Amniotic epithelial cell (primary cell): ENCODE data around the gene USP48.
A peak's percentile ranks its signal among the peaks of the same experiment; 100 is the strongest.

Source experiments
- DNase-seq: peaks from one replicate; pipeline ENCODE4 v3.0.0-alpha.2; 2010; ENCODE audit warnings: low read depth

The USP48 gene

DNA sequence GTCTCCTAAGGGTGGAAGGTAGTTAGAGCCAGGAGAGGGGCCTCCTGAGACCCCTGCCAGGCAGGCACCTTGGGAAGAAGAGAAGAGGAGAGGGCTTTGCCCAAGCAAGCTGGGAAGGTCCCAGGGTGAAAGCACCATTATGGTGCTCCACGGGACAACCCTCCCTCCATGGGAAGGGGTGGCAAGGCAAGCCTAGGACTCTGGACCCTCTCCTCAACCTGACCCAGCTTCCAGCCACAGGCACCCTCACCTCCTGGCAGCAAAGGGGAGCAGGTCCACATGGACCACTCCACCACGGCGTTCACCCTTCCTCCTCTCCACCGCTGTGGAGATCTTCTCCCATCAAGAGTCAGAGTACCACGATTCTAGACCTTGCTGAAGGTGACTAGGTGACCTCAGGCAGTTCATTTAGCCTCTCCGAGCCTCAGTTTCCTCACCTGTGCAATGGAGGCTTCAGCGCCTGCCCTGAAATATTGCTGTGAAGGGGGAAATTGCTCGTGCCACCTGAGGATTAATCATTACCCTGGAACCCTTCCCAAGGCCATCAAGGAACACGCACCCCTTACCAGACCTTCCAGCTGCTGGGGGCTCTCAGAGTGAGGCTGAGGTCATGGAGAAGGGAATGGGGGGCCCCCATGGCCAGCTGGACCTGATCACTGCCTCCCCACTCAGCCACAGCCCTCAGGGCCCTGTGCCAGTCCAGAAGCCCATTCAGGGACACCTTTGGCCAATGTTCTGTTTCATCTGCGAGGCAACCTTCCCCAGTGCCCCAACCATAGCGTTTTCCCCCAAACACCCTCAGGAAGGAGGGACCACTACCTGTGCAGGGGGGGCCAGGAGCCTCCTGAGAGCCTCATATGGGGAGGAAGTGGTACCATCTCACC is 115.4 kb downstream of the USP48 start:
- DNase-seq: no peak

DNA sequence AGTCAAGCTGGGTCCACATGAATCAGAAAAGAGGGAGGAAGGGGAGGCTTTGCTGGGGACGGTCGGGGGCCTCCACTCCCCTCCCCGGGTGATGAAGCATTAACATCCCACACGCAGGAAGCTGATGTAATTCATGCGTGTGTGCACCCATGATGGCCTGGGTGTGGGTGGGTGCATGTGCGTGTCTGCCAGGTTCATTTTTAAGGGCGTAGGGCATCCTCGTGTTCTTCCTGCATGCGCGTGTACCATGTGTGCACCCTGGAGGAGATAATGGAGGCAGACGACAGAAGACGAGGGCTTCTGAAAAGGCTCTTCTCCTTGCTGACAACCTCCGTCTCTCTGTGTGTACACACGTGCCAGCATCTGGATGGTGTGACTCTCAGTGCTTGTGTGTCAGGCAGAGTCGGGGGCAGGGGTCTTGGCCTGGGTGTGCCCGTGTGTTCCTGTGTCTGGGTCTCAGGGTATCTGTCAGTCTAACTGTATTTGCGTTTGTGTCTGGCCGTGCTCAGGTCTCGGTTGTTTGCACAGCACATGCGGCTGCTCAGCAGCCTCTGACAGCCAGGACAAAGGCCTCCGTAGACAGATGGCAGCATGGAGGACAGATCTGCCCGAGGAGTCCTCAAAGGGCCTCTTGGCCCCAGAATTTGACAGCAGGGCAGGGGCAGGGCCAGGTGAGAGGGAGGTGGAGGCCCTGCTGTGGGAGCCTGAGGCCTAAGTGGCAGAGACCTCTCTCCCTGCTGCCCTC is 116.2 kb downstream of the USP48 start:
- DNase-seq: no peak

- no peak for DNase-seq
Observed at GRCh38 chr1:21665711-21666575, 117.0 kb downstream of the USP48 start.

DNA sequence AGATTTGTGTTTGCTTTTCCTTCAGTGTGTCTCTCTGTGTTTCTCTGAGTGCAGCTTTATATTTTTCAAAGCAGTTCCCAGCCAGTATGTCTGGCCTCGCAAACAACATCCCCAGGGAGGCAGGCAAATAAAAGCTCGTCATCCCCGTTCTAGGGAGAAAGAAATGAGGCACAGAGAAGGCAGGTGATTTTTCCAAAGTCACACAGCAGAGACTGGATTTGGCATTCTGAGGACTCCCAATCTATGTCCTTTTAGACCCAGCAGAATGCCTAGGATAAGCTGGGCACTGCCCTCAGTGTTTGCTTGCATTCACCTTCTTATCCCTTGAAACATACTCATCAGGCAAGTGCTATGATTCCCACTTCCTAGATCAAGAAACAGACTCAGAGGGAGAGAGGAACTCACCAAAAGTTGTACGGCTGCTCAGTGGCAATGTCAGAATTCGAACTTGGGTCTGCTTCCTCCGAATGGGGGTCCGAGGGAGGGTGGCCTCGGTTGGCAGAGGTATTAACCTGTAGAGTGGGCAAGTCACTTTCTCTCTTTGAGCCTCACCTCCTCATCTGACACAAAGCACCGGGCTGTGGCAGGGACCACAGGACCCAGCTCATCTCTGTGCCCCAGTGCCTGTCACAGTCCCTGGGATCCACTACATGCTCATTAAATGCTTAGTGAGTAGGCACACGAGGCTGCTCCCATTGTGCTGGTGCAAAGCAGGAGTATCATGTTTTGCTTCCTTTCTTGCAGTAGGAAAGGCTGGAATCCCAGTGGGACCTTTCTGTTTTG is 118.0 kb downstream of the USP48 start:
- DNase-seq: no peak

DNA sequence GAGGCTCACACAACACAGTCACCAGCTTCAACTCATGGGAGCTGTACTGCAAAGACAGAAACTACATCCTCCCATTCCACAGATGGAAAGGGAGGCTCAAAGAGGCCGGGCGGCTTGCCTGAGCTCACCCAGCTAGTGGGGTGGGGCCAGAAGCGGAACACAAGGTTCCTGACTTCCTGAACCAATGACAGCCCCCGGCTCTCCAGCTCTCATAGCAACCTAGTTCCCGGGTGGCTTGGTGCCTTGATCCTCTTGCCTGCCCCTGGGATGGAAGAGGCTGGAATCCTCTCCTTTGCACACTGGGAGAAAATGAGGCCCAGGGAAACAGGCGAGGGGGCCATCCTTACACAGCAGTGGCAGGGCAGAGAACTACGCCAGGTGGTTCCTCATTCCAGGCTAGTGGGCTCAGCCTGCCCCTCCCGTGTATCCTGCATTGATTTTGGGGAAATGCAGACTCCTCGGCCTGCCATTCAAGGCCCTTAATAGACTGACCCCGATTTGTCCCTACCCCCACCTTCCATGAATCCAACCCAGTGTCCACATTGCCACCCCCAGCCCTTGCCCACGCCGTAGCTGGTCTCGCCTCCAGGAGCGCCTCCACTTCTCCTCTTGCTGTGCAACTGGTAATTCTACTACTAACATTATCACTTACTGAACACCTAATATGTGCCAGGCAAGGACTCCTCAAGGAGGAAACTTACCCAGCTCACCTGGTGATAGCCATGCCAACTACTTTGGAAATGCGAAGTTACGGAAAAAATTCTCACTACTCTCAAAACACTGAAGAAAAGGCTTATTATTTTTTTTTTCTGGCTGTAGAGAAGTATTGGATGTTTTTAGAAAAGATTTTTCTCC is 118.8 kb downstream of the USP48 start:
- DNase-seq: no peak

DNA sequence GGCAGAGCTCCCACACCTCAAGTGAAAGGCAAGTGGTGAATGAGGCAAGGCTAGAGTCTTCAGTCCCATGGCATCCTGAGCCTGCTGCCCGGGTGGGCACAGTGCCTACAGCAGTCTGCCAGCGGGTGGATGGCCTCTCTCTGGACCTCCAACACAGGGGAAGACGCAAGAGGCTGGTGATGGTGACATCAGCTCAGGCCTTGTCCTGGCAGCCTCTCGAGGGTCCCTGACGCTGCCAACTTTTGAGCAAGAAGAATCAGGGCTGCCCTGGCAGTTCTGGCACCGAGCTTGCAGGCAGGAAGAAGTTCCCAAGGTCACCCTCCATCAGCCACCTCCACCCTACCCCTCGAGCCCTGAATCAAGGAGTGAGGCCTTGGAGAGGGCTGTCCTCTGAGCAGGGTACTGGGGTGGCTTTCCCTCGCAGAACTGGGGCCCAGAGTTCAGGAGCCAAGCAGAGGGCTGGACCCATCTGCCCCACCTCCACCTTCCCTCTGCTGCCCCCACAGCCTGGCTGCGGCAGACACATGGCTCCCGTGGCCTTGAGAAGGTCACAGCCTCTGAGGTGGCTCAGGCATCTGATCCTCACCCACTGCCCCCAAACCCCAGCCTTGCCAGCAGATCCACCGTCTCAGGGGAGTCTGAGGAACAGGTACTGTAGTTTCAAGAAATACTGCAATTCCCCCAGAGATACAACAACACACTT is 119.5 kb downstream of the USP48 start:
- DNase-seq: no peak

DNA sequence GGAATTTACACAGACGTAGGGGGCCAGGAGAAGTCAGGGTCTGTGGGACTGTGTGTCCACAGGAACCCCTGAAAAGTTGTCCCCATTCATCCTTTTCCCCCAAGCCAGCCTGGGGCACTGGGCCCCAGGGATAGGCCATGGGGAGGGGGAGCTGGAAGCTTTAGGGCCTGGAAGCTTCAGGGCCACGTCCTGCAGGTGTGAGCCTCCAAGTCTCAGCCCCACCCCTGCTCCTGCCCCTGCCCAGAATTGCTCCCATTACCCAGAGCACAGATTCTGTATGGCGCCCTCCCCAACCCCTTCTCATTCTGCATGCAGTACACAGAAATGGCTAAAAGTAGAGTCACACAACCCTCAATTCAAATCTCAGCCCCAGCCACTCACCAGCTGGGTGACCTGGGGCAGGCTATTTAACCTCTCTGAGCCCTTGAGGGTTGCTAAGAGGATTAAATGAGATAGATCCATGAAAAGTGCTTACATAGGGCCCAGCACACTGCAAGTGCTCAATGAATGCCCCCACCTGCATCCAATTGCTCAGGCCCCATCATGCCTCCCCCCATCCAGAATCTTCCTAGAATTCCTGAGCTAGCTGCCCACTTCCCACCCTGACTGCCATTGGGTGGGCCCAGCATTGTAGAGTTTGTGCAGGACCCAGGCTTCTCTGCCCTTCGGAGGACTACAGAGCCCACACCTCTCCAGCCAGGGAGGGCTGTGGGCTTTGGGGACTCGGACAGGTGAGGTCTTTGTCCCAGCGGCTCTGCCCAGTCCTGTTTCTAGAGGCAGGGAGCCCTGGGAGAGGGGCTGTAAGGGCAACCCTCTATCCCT is 120.3 kb downstream of the USP48 start:
- no peak for DNase-seq

DNA sequence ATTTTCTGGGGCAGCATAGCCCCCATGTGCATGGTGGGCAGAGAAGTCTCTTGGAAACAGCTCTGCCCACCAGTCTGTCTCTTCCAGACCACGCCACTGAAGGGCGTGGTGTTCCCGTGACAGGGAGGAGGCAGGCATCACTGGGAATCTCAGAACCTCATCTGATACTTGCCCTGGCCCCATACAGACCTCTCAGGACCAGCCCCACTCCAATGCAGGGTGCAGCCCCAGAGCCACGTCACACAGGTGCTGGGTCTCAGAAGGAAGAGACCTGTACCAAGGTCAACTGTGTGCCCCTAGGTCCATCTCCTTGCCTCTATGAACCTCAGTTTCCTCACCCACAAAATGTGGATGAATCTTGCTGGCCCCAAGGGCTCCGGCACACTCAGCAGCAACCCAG is 121.1 kb downstream of the USP48 start:
- DNase-seq: no peak

- no peak for DNase-seq
Observed at GRCh38 chr1:21659924-21660326, 123.0 kb downstream of the USP48 start.

GRCh38 chr1:21659099-21659923 is 123.6 kb downstream of the USP48 start:
- peak; percentile 34 for DNase-seq

DNA sequence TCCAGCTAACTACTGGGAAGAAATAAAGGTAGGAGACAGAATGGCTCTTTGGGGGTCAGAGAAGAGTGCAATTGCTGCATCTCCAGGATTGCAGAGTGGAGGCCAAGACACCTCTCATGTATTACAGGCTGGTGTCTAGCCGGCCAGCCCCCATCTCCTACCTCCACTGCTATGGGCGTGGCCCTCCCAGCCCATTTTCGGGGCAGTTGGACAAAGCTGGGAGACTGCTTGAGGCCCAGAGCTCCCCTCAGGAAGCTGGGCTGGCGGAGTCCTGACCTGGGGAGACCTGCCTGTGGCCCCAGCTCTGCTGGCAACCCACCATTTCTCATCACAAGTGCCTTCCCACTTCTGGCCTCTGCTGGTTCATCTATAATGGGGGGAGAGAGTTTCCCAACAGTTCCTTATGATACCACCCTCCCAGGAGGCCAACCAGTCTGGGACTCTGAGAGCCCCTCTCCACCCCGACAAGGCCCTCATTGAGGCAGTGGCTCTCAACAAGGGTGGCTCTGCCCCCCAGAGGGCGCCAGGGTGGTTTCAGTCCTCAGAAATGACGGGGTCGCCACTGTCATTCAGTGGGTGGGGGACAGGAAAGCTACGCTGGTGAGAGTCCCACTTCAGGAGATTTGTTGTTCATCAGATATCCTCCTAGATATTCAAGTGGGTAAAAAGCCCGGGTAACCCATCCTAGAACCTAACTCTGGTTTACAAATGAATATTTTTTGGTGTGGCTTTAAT is 125.3 kb downstream of the USP48 start:
- no peak for DNase-seq

- DNase-seq: no peak
Observed at GRCh38 chr1:21655748-21656147, 127.2 kb downstream of the USP48 start.

GRCh38 chr1:21655259-21655658 is 127.7 kb downstream of the USP48 start:
- no peak for DNase-seq

DNA sequence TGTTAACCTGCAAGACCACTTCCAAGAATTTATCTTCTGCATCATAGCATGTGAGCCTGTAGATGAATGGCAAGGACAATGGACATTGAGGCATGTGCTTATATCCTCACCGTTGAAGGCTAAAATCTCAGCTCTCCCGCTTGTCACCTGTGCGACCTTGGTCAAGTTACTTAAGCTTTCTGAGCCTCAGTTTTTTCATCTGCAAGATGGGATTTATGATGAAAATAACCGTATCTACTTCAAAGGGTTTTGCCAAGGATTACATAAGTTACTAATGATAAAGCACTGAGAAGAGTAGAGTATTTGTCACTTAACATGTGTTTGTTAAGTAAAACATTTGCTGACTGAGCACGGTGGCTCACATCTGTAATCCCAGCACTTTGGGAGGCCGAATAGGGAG is 128.7 kb downstream of the USP48 start:
- no peak for DNase-seq

DNA sequence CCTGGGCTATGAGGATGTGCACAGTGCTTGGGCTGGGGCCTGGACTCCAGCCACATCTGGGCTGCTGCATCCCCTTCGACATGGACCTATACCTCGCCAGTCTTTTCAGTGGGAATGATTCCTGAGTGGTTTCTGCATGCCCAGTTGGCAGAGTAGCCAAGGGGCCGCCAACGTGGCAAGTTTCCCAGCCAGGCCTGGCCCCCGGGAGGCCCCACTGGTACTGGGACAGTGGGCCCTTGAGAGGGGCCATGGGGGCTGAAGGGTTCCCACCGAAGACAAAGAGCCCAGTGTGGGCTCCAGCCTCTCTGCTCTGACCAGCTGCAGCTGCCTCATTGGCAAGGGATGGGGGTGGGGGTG is 129.2 kb downstream of the USP48 start:
- no peak for DNase-seq

- no peak for DNase-seq
Observed at GRCh38 chr1:21652937-21653743, 129.8 kb downstream of the USP48 start.
